M059J (cell line): ENCODE data around the gene SMYD4. TPM values are rescaled to one million over a fixed set of nuclear protein-coding genes. Genes with fewer than 3 reads are reported as not detected.
"Not testable (repeated sequence)": the region's sequence is repeated elsewhere in the genome, so short reads cannot be mapped to it uniquely, and the experiment has no call there.

Experiments used
- DNase-seq: peaks from one replicate; pipeline ENCODE4 v3.0.0-alpha.2; 2012; ENCODE audit warnings: low read depth
- total RNA-seq: library from RNA; depleted of rRNA; stranded (reverse); fragments of >200 nt; shearing (Covaris generic); gene quantifications from 2 replicates; pipeline ENCODE4 v1.2.3, GENCODE V29; 2014

Gene SMYD4
- total RNA-seq, 1 experiment from 2014 or later: 11.3 TPM

GRCh38 chr17:1755252-1755826 lies 74.4 kb downstream of the SMYD4 start:
- no peak for DNase-seq

GRCh38 chr17:1754430-1755112 lies 75.1 kb downstream of the SMYD4 start:
- DNase-seq: no peak

- DNase-seq: no peak
Observed at GRCh38 chr17:1753767-1754429, 75.8 kb downstream of the SMYD4 start.

- DNase-seq: peak; percentile 23
Observed at GRCh38 chr17:1752425-1753262, 77.1 kb downstream of the SMYD4 start.

GRCh38 chr17:1750628-1751027 lies 79.1 kb downstream of the SMYD4 start:
- DNase-seq: no peak

GRCh38 chr17:1746975-1747543 lies 82.6 kb downstream of the SMYD4 start:
- no peak for DNase-seq

GRCh38 chr17:1745513-1746020 lies 84.1 kb downstream of the SMYD4 start:
- no peak for DNase-seq

GRCh38 chr17:1744551-1745512 lies 84.9 kb downstream of the SMYD4 start:
- DNase-seq: no peak

GRCh38 chr17:1743088-1743439 lies 86.6 kb downstream of the SMYD4 start:
- DNase-seq: no peak

GRCh38 chr17:1742371-1743087 lies 87.2 kb downstream of the SMYD4 start, which contains the start of gene SERPINF2:
TSS of gene SERPINF2 (plus strand) at chr17:1742871. CDS start at chr17:1744996, 2,125 bp downstream.
- DNase-seq: no peak

GRCh38 chr17:1741899-1742298 lies 87.8 kb downstream of the SMYD4 start:
- DNase-seq: not testable (repeated sequence)

GRCh38 chr17:1737531-1738291 lies 92.0 kb downstream of the SMYD4 start:
- no peak for DNase-seq

GRCh38 chr17:1736348-1737281 lies 93.1 kb downstream of the SMYD4 start:
- peak; percentile 22 for DNase-seq

- DNase-seq: no peak
Observed at GRCh38 chr17:1735834-1736347, 93.8 kb downstream of the SMYD4 start.

GRCh38 chr17:1735418-1735817 lies 94.3 kb downstream of the SMYD4 start:
- DNase-seq: no peak

- DNase-seq: no peak
Observed at GRCh38 chr17:1733759-1734158, 95.9 kb downstream of the SMYD4 start.

- DNase-seq: no peak
Observed at GRCh38 chr17:1732833-1733321, 96.8 kb downstream of the SMYD4 start.
